Mononuclear cell (primary cell): ENCODE measurements around the gene AGFG2. TPM values are rescaled to one million over a fixed set of nuclear protein-coding genes. Genes with fewer than 3 reads are reported as not detected.
A peak's percentile ranks its signal among the peaks of the same experiment; 100 is the strongest.

Experiments
- H3K27me3 ChIP-seq: 2 replicates; pipeline ENCODE4 v1.6.0; 2011; ENCODE audit warnings: low read length, control low read depth; ENCODE audit not compliant: insufficient read depth
- H3K4me1 ChIP-seq: 2 replicates; pipeline ENCODE4 v1.5.1; 2011; ENCODE audit warnings: mild to moderate bottlenecking, low read length, control low read depth; ENCODE audit not compliant: insufficient read depth
- H3K4me3 ChIP-seq: 2 replicates; pipeline ENCODE4 v1.5.1; 2011; ENCODE audit warnings: mild to moderate bottlenecking, low read length, moderate library complexity
- H3K9me3 ChIP-seq: 2 replicates; pipeline ENCODE4 v1.5.1; 2011; ENCODE audit warnings: low read depth, mild to moderate bottlenecking, control low read depth, low read length
- total RNA-seq: library from RNA; depleted of rRNA; stranded (reverse); fragments of >200 nt; gene quantifications from one replicate; pipeline ENCODE4 v1.2.3, GENCODE V29; 2012

Gene AGFG2
- total RNA-seq, 1 donor: 3.4 TPM

- Histone ChIP-seq H3K9me3 (no peaks in the 10 kb centered on the region), H3K4me3 (no peak overlapping the region), H3K27me3 (no peaks in the 10 kb centered on the region), H3K4me1 (peaks cover 43% of the 10 kb centered on the region)
Measured at GRCh38 chr7:100580466-100581283, 41.7 kb downstream of the AGFG2 start.

GRCh38 chr7:100582041-100582579 is 43.1 kb downstream of the AGFG2 start:
- no peak overlapping the region for H3K4me3 ChIP-seq
- H3K27me3 ChIP-seq: no peaks in the 10 kb centered on the region
- H3K9me3 ChIP-seq: no peaks in the 10 kb centered on the region
- H3K4me1 ChIP-seq: peaks cover 47% of the 10 kb centered on the region

- H3K27me3 ChIP-seq: no peaks in the 10 kb centered on the region
- no peaks in the 10 kb centered on the region for H3K9me3 ChIP-seq
- H3K4me1 ChIP-seq: peaks cover 52% of the 10 kb centered on the region
- peak overlapping the region; percentile 98 for H3K4me3 ChIP-seq
Measured at GRCh38 chr7:100582650-100583049, 43.6 kb downstream of the AGFG2 start.

GRCh38 chr7:100583132-100584053 is 44.4 kb downstream of the AGFG2 start:
- H3K4me3 ChIP-seq: peak overlapping the region; percentile 98
- H3K27me3 ChIP-seq: no peaks in the 10 kb centered on the region
- H3K9me3 ChIP-seq: no peaks in the 10 kb centered on the region
- H3K4me1 ChIP-seq: peaks cover 52% of the 10 kb centered on the region

- Histone ChIP-seq H3K9me3 (no peaks in the 10 kb centered on the region), H3K4me3 (peak overlapping the region; percentile 98), H3K27me3 (no peaks in the 10 kb centered on the region), H3K4me1 (peaks cover 52% of the 10 kb centered on the region)
Measured at GRCh38 chr7:100584054-100584682, 45.2 kb downstream of the AGFG2 start.

GRCh38 chr7:100584683-100585510 is 45.9 kb downstream of the AGFG2 start:
- H3K4me1 ChIP-seq: peaks cover 52% of the 10 kb centered on the region
- H3K4me3 ChIP-seq: peak overlapping the region; percentile 98
- H3K27me3 ChIP-seq: no peaks in the 10 kb centered on the region
- no peaks in the 10 kb centered on the region for H3K9me3 ChIP-seq

- Histone ChIP-seq H3K4me3 (peak within 1 kb of the TSS; percentile 98), H3K27me3 (no peaks in the 10 kb centered on the region), H3K9me3 (no peaks in the 10 kb centered on the region), H3K4me1 (peaks cover 52% of the 10 kb centered on the region)
Measured at GRCh38 chr7:100585511-100586265, 46.7 kb downstream of the AGFG2 start, which contains the start of gene LRCH4. TSS of gene LRCH4 (minus strand) at chr7:100586129. CDS start at chr7:100586100, 29 bp downstream.

- peaks cover 45% of the 10 kb centered on the region for H3K4me1 ChIP-seq
- H3K27me3 ChIP-seq: no peaks in the 10 kb centered on the region
- H3K4me3 ChIP-seq: peak within 1 kb of the TSS; percentile 98
- H3K9me3 ChIP-seq: no peaks in the 10 kb centered on the region
Measured at GRCh38 chr7:100586266-100587025, 47.4 kb downstream of the AGFG2 start, which contains the start of gene FBXO24. TSS of gene FBXO24 (plus strand) at chr7:100586328. CDS start at chr7:100586626, 298 bp downstream.

GRCh38 chr7:100588438-100588837 is 49.4 kb downstream of the AGFG2 start:
- peaks cover 25% of the 10 kb centered on the region for H3K4me1 ChIP-seq
- no peak overlapping the region for H3K4me3 ChIP-seq

GRCh38 chr7:100589341-100589947 is 50.4 kb downstream of the AGFG2 start:
- no peak overlapping the region for H3K4me3 ChIP-seq
- peaks cover 17% of the 10 kb centered on the region for H3K4me1 ChIP-seq
- no peaks in the 10 kb centered on the region for H3K27me3 ChIP-seq
- H3K9me3 ChIP-seq: no peaks in the 10 kb centered on the region

More at GRCh38 chr7:100588438-100588837, 49.4 kb downstream of the AGFG2 start:
- H3K9me3 ChIP-seq: no peaks in the 10 kb centered on the region
- no peaks in the 10 kb centered on the region for H3K27me3 ChIP-seq

GRCh38 chr7:100590077-100590737 is 51.2 kb downstream of the AGFG2 start:
- no peak overlapping the region for H3K4me3 ChIP-seq
- peaks cover 9% of the 10 kb centered on the region for H3K4me1 ChIP-seq
- no peaks in the 10 kb centered on the region for H3K9me3 ChIP-seq
- no peaks in the 10 kb centered on the region for H3K27me3 ChIP-seq

GRCh38 chr7:100591596-100591995 is 52.6 kb downstream of the AGFG2 start:
- no peaks in the 10 kb centered on the region for H3K27me3 ChIP-seq

More at GRCh38 chr7:100591596-100591995, 52.6 kb downstream of the AGFG2 start:
- H3K9me3 ChIP-seq: no peaks in the 10 kb centered on the region
- H3K4me1 ChIP-seq: peaks cover 9% of the 10 kb centered on the region
- no peak overlapping the region for H3K4me3 ChIP-seq
